Superior temporal gyrus (tissue), 1 donor: ENCODE data around the gene GINS2.

Experiments used
- DNase-seq: peaks from one replicate; pipeline ENCODE4 v3.0.0-alpha.2; 2016; ENCODE audit errors: extremely low spot score

GINS2 gene

DNA sequence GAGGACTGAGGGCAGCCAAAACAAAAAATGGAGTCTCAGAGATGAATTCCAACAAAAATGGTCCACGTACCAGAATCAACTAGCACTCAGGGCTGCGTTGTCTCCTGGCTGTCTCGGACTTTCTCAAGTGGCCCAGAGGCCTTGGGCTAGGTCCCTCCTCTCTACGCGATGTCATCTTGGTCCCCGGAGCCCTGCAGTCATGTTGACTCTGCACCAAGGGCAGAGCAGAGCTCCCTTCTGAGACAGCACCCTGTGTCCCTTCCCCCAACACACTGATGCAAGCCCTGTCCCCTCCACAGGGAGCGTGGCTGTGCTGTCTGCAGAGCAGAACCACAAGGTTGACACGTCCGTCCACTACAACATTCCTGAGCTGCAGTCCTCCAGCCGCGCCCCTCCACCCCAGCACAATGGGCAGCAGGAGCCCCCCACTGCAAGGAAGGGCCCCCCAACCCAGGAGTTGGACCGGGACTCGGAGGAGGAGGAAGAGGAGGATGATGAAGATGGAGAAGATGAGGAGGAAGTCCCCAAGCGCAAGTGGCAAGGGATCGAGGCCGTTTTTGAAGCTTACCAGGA, 20.8 kb downstream of the GINS2 start:
- DNase-seq: no peak

GRCh38 chr16:85667261-85667660, 21.5 kb downstream of the GINS2 start:
- no peak for DNase-seq

GRCh38 chr16:85665929-85666328, 22.8 kb downstream of the GINS2 start:
- no peak for DNase-seq

- DNase-seq: no peak
These were observed 23.4 kb downstream of the GINS2 start for GRCh38 chr16:85665373-85665740.

GRCh38 chr16:85664580-85665372, 24.0 kb downstream of the GINS2 start:
- peak; percentile 21 for DNase-seq

DNA sequence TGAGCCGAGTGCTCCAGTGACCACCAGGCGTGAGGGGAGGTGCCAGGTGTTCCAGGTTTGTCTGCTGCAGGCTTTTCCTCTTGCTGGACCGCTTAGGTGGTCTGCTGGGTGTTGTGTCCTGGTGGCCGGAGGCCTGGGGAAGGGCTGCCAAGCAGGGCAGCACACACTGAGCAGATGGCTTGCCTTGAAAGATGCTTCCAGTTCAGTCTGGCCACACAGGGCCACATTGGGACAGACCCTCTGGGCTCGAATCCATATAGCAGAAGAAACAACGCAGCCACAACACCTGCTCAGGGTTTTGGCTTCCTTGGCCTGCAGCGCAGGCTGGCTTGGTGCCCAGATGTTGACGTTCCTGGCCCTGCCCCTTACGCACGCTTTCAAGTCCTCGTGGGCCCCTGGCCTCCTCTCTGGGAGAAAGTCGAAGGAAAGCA, 24.8 kb downstream of the GINS2 start:
- DNase-seq: no peak

DNA sequence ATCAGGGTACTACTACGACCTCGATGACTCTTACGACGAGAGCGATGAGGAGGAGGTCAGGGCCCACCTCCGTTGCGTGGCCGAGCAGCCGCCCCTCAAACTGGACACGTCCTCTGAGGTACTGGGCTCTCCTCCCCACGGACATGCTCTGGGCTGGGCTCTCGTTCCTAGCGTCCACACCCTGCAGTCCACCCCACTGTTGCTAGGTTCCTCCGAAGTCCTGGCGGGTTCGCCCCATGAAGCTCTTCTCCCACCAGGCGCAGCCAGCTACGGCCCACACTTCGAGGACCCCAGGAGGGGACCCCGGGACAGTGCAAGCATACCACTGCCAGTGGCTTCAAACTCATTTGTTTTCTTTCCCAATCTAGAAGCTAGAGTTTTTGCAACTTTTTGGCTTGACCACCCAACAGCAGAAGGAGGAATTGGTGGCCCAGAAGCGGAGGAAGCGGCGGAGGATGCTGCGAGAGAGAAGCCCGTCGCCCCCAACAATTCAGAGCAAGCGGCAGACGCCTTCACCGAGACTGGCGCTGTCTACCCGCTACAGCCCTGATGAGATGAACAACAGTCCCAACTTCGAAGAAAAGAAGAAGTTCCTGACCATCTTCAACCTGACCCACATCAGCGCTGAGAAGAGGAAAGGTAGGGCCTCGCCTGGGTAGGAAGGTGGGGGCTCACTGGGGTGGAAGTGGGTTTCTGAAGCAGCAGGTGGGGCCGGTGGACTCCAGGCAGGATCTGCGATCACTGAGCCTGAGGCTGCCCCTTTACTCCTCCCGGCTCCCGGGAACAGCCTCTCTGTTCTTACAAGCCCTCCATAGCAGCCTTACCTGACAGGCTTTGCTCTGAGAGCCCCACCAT, 25.6 kb downstream of the GINS2 start:
- DNase-seq: no peak

DNA sequence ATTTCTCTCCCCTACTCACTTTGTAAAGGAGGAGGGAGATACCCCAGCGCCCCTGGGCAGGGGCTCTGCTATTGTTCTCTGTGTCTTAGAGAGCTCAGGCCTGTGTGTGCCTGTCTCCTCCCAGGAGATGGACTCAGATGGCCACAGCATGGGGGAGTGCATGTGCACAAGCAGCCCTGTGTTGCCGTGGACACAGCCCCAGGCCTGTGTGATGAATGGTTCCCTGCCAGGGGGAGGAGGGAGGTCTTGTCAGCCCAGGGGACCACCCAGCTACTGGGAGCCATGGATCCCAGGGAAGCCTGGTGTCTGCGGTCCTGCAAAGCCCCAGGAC, 26.3 kb downstream of the GINS2 start:
- DNase-seq: no peak

DNA sequence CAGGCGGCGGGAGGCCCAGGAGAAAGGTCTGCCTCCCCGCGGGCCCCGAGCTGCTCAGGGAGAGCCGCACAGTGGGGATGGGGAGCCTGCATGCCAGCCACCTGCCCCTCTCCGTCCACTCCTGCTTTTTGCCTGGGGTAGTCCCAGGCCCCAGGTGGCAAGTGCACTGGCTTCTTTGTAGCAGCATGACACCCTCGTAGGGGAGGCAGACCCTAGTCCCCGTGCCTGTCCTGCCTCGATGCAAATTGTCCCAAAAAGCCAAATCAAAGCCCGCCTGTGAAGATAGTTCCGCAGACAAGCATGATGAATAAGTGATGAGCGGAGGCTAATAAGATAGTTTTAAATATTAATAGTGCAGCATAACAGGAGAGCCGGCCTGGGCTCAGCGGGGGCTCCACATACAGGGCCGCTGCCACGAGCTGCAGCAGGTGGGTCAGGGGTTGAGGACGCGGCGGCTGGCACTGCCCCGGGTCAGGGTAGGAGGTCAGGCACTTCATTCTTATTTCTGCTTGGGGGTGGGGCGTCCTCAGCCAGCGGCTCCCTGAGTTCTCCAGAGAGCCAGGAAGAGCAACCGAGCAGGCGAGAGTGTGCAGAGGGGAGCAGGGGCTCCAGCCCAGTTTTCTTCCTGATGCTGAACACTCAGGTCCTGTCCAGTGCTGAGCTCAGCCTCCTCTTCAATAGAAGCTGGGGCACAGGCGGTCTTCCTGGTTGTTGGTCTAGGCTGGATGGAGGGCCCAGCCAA, 26.8 kb downstream of the GINS2 start:
- DNase-seq: no peak

GRCh38 chr16:85660843-85661739, 27.7 kb downstream of the GINS2 start:
- DNase-seq: no peak

GRCh38 chr16:85659805-85660511, 28.8 kb downstream of the GINS2 start:
- DNase-seq: peak; percentile 78

DNA sequence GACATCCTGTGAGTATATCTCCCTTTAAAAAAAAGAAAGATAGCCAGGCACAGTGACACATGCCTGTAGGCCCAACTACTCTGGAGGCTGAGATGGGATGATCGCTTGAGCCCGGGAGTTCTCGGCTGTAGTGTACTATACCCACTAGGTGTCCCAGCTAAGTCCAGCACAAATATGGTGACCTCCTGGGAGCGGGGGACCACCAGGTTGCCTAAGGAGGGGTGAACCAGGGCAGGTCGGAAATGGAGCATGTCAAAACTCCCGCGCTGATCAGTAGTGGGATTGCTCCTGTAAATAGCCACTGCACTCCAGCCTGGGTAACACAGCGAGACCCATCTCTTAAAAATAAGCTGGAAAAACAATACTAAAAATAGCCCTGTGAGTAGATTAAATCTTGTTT, 29.4 kb downstream of the GINS2 start:
- no peak for DNase-seq

DNA sequence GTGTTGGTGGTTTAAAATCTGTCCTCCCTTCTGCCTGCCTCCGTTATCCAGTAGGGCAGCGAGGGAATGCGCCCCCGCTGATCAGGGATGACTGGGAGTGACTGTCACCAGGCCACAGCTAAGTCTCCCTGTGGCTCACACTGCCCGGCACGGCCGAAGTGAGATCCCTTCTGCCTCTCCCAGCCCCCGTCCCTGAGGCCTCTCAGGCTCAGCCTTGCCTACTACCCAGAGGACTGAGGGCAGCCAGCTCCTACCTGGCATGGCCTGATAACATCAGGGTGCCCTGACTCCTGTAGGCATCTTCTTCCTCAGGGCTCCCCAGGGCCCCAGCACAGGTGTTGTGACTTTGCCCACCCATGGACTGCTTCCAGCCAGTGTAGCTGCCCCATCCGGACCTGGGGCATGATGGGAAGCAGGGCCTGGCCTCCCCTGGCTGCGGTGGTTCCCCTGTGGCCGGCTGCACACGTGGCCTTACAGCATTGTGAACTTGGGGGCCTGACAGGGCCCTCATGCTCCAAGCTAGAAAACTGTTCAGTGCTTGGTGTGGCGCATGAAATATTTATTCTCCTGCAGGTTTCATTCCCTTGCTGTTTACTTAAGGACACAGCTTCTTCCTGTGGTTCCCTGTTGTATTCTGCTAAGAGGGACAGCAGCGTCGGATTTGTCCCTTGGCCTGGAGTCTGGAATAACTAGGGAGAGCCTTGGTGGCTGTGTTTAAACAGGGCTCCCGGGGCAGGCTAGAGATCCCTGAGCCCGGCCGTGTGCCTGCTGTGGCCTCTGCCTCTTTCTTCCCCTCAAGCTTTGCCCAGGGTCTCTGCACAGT, 30.0 kb downstream of the GINS2 start:
- DNase-seq: no peak

DNA sequence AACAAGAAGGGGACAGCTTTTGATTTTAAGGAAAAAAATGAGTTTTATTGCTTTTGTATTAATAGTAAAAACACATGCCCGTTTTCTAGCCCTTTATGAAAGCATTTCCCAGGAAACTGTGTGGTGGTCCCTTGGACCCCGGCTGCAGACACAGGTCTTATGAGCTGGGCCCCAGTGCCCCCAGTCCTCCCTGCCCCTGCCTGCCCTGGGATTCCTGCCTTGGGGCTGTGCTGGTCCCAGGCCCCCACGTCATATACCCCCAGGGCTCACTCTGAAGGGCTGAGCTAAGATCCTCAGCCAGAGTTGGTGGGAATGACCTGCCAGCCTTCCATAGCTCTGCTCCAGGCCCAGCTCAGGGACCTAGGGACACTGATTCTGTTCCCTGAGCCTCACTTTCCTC, 30.8 kb downstream of the GINS2 start:
- no peak for DNase-seq

GRCh38 chr16:85657267-85657650, 31.5 kb downstream of the GINS2 start:
- DNase-seq: no peak

GRCh38 chr16:85656351-85657266, 32.1 kb downstream of the GINS2 start:
- DNase-seq: no peak

GRCh38 chr16:85655216-85656129, 33.3 kb downstream of the GINS2 start:
- DNase-seq: no peak
